Panc1 (cell line): ENCODE results near the gene KCNC3. TPM values are rescaled to one million over a fixed set of nuclear protein-coding genes. Genes with fewer than 3 reads are reported as not detected.
A peak's percentile ranks its signal among the peaks of the same experiment; 100 is the strongest.

Experiments used
- ATAC-seq: fragments of 200-7000 bp; cut with Tn5 transposase; 2 replicates; pipeline ENCODE4 v1.9.1; 2020; ENCODE audit warnings: mild to moderate bottlenecking, moderate library complexity
- BruUV-seq: library from RNA; stranded (reverse); fragments of 400-500 nt; replicated peaks from 2 replicates; lab custom pipeline; 2021; lab: Mats Ljungman, UMichigan
- CTCF ChIA-PET: fragments of 300-600 bp; sonication (Branson Sonifier 250); formaldehyde crosslinking; loops from one replicate; lab custom pipeline; 2022; ENCODE audit warnings: antibody characterized with exemption; lab: Charles Lee
- POLR2A ChIA-PET: fragments of 300-600 bp; sonication (Branson Sonifier 250); formaldehyde crosslinking; loops from one replicate; lab custom pipeline; 2022; ENCODE audit warnings: antibody characterized with exemption; lab: Charles Lee
- DNase-seq: peaks from one replicate; pipeline ENCODE4 v3.0.0-alpha.2; 2010; ENCODE audit warnings: low read depth, low spot score
- H3K27ac ChIP-seq: 2 replicates; pipeline ENCODE4 v1.5.1; 2011; ENCODE audit warnings: mild to moderate bottlenecking, low read length, inconsistent platforms
- H3K27me3 ChIP-seq: fragments of 200-500 bp; sonication (Bioruptor generic); 2 replicates; pipeline ENCODE4 v1.6.0; 2014; ENCODE audit warnings: low read length, inconsistent platforms; ENCODE audit not compliant: control insufficient read depth, insufficient read depth
- H3K36me3 ChIP-seq: fragments of 200-500 bp; sonication (Bioruptor generic); 2 replicates; pipeline ENCODE4 v1.5.1; 2014; ENCODE audit warnings: inconsistent platforms, mild to moderate bottlenecking, low read length, moderate library complexity; ENCODE audit not compliant: control insufficient read depth, insufficient read depth
- H3K4me1 ChIP-seq: 2 replicates; pipeline ENCODE4 v1.5.1; 2011; ENCODE audit warnings: inconsistent platforms, mild to moderate bottlenecking, low read length, moderate library complexity; ENCODE audit not compliant: control insufficient read depth, insufficient read depth
- H3K4me3 ChIP-seq, 2 experiments: 2 replicates each; pipeline ENCODE4 v1.5.1; 2011 to 2012; ENCODE audit warnings: low read depth in 2 of 2, low read length in 2 of 2, mild to moderate bottlenecking in 2 of 2, inconsistent platforms in 1 of 2, moderate library complexity in 1 of 2
- H3K9me3 ChIP-seq: fragments of 200-500 bp; sonication (Bioruptor generic); 2 replicates; pipeline ENCODE4 v1.5.1; 2014; ENCODE audit warnings: low read depth, mild to moderate bottlenecking, inconsistent platforms, low read length, moderate library complexity; ENCODE audit not compliant: control insufficient read depth, insufficient read depth
- CTCF ChIP-seq: fragments of 450-650 bp; IDR thresholded peaks from 2 replicates; pipeline ENCODE4 v1.5.1; 2017; ENCODE audit warnings: mild to moderate bottlenecking
- POLR2AphosphoS5 ChIP-seq: IDR thresholded peaks from 2 replicates; pipeline ENCODE4 v1.6.1; 2012; ENCODE audit warnings: mild to moderate bottlenecking, low read depth, low read length, moderate library complexity
- REST ChIP-seq, 2 experiments: IDR thresholded peaks; 2 replicates each; pipeline ENCODE4 v1.6.1; 2011 to 2012; ENCODE audit warnings: low read depth in 2 of 2, control low read depth in 1 of 2, low read length in 1 of 2, mild to moderate bottlenecking in 1 of 2, moderate library complexity in 1 of 2; ENCODE audit not compliant: insufficient read depth in 1 of 2
- SIN3A ChIP-seq: IDR thresholded peaks from 2 replicates; pipeline ENCODE4 v1.6.1; 2012; ENCODE audit warnings: low read depth, mild to moderate bottlenecking, low read length, moderate library complexity, borderline replicate concordance; ENCODE audit not compliant: insufficient read depth
- TCF7L2 ChIP-seq: IDR thresholded peaks from 2 replicates; pipeline ENCODE4 v1.6.1; 2011; ENCODE audit warnings: mild to moderate bottlenecking, low read depth, low read length, inconsistent platforms
- in situ Hi-C: cut with HindIII; loops from 2 replicates; pipeline ENCODE4 v1.10.0; 2016; ENCODE audit warnings: low sequenced_read_pairs, low pct_unique_long_range_greater_than_20kb
- intact Hi-C: fragments of 100-400 bp; cut with micrococcal nuclease; formaldehyde crosslinking; loops from one replicate; pipeline ENCODE4 v1.10.0; 2022; ENCODE audit not compliant: unreplicated experiment
- total RNA-seq: library from RNA; stranded (reverse); gene quantifications from one replicate; pipeline ENCODE4 v1.2.1, GENCODE V29; 2021; ENCODE audit not compliant: unreplicated experiment

KCNC3 gene
- total RNA-seq, 1 experiment from 2014 or later: 10.8 TPM

- no peaks in the 10 kb centered on the region for H3K36me3 ChIP-seq
- intact Hi-C loops: no loop called here
These were observed 2.2 kb downstream of the KCNC3 start for GRCh38 chr19:50327013-50327412.

GRCh38 chr19:50326101-50326664 lies 3.0 kb downstream of the KCNC3 start:
- no peaks in the 10 kb centered on the region for H3K27me3 ChIP-seq
- CTCF ChIA-PET: interaction anchor here (0.5 kb wide), 1 partner anchor 1519 kb away, joined by 4 read pairs; no protein-coding TSS in a partner anchor
- intact Hi-C loops: no loop called here

More at GRCh38 chr19:50327013-50327412, 2.2 kb downstream of the KCNC3 start:
- in situ Hi-C loops: no loop called here
- CTCF ChIA-PET: no interaction called here
- Histone ChIP-seq H3K27ac (no peak overlapping the region), H3K4me3 (no peak overlapping the region), H3K4me1 (peaks cover 5% of the 10 kb centered on the region), H3K9me3 (no peaks in the 10 kb centered on the region), H3K27me3 (no peaks in the 10 kb centered on the region)
- DNase-seq (no peak), ATAC-seq (no peak)
- TF ChIP-seq SIN3A (no peak), CTCF (no peak), REST (IDR thresholded peaks at IDR 0.05; ENCODE audit: insufficient read depth in 1 of 2, low read depth in 2 of 2, low read length in 1 of 2) (no peak), POLR2AphosphoS5 (no peak), TCF7L2 (no peak)
- BruUV-seq: no TSS peak
- POLR2A ChIA-PET: no interaction called here

More at GRCh38 chr19:50326101-50326664, 3.0 kb downstream of the KCNC3 start:
- Histone ChIP-seq H3K4me3 (peak overlapping the region; percentile 5 to 14; a peak in 3 of 4 replicates), H3K36me3 (no peaks in the 10 kb centered on the region), H3K9me3 (no peaks in the 10 kb centered on the region), H3K4me1 (peaks cover 3% of the 10 kb centered on the region), H3K27ac (no peak overlapping the region)
- TF ChIP-seq REST (IDR thresholded peaks at IDR 0.05; ENCODE audit: insufficient read depth in 1 of 2, low read depth in 2 of 2, low read length in 1 of 2) (no peak), SIN3A (no peak), POLR2AphosphoS5 (no peak), TCF7L2 (no peak), CTCF (no peak)
- POLR2A ChIA-PET: no interaction called here
- in situ Hi-C loops: no loop called here
- no peak for ATAC-seq
- DNase-seq: no peak
- TSS peak; percentile 62 for BruUV-seq
